HG02623 (cell line): ENCODE data around the gene ZC3H4.

Source experiments
- ATAC-seq: cut with Tn5 transposase; IDR thresholded peaks from one replicate; pipeline ENCODE4 v1.9.1; 2021; ENCODE audit warnings: moderate library complexity; ENCODE audit not compliant: unreplicated experiment

Gene ZC3H4

DNA sequence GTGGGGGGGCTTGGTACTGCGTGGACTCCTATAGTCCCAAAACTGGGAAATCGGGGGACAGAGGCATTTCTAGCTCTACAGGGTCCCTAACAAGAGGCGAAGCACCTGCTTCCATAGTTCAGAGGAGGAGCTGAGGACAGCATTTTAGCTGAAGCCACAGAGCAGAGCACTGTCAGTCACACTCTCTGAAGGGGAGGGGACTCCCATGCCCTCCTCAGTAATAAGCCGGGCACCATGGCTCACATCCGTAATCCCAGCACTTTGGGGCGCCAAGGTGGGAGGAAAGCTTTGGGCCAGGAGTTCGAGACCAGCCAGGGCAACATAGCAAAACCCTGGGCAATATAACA, 90.2 kb downstream of the ZC3H4 start:
- ATAC-seq, result no peak

DNA sequence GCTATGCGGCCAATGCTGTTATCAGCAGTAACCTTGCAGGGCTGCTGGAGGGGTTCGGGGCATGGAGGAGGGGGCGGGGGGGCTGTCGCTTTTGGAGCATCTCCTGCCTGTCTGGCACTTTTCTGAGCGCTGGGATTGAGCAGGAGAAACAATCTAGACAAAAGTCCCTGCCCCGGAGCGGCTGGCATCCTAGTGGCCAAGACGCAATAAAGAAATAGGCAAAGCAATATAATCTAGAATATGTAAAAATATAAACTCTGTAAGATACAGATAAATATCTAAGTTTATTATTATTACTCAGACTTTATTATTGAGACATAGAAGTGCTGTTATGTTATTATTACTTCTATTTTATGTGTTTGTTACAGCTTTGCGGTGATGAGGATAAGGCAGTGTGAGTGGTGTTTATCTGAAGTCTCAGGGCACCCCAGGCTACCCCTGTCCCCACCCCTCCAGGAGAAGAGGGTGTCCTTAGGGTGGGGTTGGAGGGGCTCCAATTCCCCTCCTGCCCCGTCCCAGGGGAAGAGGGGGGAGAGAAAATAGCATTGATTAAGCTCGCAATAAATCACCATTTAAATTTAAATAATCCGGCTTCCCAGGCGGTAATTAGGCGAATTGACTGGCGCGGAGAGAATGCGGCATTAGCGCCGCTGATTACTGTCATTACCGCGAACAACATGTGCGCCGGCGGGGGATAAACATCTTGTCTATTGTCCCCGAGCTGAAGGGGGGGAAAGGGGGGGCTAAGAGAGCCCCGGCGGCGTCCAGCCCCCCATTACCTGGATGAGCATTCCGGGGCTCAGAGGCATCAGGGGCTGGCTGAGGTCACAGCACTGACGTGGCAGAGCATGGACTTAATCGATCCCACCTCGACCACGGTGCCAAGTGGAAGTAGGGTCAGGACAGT, 90.8 kb downstream of the ZC3H4 start:
- ATAC-seq, result no peak

DNA sequence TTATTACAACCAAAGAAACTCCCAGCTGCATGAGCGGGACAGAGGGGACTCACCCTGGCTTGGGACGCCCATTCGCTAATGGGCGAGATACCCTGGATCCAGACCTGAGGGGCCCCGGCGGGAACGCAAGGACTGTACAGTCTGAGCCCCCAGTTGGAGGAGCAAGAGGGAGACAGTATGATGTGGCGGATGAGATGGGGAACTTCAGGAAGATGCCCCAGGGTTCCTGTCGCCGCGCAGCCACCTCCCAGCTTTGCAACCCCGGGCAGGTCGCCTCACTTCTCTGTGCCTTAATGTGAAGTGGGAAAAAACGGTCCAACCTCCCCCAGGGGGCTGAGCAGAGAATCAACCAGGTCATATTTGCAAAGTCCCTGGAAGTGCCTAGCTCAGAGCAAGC, 91.4 kb downstream of the ZC3H4 start:
- no peak for ATAC-seq

DNA sequence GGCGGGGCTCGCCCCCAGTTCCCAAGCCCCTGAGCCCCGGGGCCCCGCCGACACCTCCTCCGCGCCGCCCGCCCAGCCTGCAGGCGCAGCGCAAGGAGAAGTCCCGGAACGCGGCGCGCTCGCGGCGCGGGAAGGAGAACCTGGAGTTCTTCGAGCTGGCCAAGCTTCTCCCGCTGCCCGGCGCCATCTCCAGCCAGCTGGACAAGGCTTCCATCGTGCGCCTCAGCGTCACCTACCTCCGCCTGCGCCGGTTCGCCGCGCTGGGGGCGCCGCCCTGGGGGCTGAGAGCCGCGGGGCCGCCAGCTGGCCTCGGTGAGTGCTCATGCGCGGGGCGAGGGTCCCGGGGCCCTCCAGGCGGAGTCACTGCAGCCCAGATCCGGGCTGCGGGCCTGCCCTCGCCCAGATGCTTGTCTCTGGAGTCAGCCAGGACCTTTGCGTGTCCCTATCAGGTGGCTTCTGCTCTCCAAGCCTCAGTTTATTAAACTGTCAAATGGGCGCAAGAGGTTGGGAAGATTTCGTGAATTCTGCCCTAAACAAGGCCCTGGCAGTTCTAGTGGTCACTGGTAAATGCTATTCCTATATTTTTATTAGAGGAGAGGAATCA, 91.9 kb downstream of the ZC3H4 start:
- ATAC-seq, result no peak

DNA sequence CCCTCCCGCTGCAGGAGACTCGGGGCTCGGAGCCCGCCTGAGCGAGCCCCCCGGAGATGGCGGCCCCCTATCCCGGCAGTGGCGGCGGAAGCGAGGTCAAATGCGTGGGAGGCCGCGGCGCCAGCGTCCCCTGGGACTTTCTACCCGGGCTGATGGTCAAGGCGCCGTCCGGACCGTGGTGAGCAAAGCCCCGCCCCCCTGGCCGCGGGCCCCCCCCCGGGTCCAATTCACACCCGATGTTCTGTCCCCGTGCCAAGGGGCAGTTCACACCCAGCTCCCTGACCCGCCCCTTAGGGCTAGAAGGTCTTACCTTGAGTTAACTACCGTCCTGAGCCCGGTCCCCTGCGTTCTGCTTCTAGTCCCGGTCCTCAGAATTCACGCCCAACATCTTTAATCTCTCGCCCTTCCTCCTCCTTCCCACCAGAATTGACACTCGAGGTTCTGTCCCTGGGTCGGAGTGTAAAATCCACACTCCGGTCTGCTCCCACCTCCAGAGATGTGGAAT, 92.5 kb downstream of the ZC3H4 start:
- no peak for ATAC-seq

DNA sequence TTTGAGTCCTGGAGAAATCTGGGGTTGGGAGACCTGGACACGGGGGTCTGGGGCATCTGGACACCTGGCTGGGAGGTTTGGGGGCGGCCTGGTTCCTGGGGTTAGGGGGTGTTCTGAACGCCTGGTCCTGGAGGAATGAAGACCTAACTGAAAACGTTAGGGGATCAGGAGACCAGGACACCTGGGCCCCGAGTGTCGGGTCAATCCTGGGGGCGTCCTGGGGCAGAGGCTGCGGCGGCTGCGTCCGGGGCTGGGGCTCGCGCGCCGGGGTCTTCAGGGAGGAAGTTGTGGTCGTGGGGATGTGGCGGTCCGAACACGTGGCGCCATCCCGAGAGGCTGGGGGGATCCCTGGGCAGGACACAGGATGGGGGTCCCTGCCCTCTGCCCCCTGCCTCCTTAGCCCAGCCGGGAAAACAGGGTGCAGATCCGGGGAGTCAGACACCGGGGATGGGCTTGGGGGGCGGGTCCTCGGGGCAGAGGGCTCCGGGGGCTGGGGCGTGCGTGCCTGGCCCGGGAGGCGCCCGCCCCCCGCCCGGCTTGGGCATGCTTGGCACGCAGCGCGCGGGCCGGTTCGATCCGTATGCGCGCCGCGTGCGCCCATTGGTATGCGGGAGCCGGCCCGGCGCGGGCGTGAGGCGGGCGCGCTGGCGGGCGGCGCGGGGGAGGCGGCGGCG, 93.3 kb downstream of the ZC3H4 start:
- no peak for ATAC-seq

DNA sequence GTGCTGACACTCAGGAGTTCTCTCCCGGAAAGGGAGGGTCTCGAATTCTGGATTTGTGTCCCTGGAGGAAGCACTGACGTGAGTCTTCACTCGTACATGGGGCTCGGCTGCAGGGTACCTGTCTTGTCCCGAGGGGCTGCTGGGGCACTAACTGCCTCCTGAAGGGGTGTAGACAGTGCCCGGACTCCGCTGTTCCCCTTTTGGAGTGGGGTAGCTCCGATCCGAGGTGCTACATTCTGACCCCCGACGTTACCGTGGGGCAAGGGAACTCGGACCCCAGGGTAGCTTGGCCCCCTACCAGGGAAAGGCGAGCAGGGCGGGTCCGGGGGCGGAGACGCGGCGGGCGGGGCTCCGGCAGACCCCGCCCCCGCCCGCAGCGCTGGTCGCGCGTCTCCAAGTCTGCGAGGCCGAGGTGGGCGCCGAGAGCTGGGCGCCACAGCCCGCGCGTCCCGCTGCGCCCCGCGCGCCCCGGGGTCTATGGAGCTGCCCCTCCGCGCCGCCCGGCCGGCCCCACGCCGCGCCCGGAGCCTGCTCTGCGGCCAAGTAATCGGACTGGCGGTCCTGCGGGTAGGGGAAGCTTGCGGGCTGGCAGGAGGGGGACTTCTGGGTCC, 94.0 kb downstream of the ZC3H4 start, which contains the start of gene NPAS1:
Gene NPAS1 (plus strand): TSS at position 407 of the 611 bp plus-strand sequence. CDS start 1,211 bp downstream, outside the sequence.
- ATAC-seq, result no peak

DNA sequence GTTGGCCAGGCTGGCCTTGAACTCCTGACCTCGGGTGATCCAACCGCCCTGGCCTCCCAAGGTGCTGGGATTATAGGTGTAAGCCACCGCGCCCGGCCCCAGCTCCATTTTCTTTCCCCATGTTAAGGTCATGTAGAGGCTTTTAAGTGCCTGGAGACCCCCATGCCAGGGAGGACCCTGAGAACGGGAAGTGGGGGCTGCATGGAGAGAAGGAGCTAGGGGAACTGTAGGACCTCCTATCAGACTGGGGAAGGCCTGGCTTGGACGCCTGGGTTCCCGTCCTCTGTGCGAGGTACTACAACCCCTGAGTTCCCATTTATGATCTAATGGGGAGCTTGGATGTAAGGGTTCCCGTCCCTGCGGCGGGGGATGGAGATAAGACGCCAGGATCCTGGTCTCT, 94.7 kb downstream of the ZC3H4 start:
- ATAC-seq, result no peak
